Endothelial cell of umbilical vein (primary cell): ENCODE measurements around the gene RBAK. TPM values are rescaled to one million over a fixed set of nuclear protein-coding genes. Genes with fewer than 3 reads are reported as not detected.

Source experiments
- Bru-seq: library from RNA; stranded (reverse); fragments of 400-500 nt; gene quantifications from one replicate; lab custom pipeline; 2021; lab: Mats Ljungman, UMichigan
- BruChase-seq, 2 experiments: library from RNA; stranded (reverse); fragments of 400-500 nt; gene quantifications; one replicate each; lab custom pipeline; 2021; lab: Mats Ljungman, UMichigan
- BruUV-seq: library from RNA; stranded (reverse); fragments of 400-500 nt; replicated peaks from 2 replicates; lab custom pipeline; 2021; lab: Mats Ljungman, UMichigan
- CTCF ChIA-PET: fragments of 300-600, 350-600 bp; sonication (Branson Sonifier 250); formaldehyde crosslinking; loops from one replicate; lab custom pipeline; 2021; ENCODE audit warnings: antibody characterized with exemption, inconsistent platforms; lab: Charles Lee
- POLR2A ChIA-PET: fragments of 300-600, 350-600 bp; sonication (Branson Sonifier 250); formaldehyde crosslinking; loops from one replicate; lab custom pipeline; 2021; ENCODE audit warnings: antibody characterized with exemption, inconsistent platforms; lab: Charles Lee
- DNase-seq: peaks from one replicate; pipeline ENCODE4 v3.0.0-alpha.2; 2011; ENCODE audit warnings: low read depth, low spot score
- FAIRE-seq: peaks from 2 replicates; lab custom pipeline; 2011; peaks lifted over from hg19 to GRCh38; lab: Jason Lieb, UNC
- H2AFZ ChIP-seq: 2 replicates; pipeline ENCODE4 v1.6.0; 2012; ENCODE audit warnings: low read depth, low read length, control low read depth, inconsistent platforms
- H3K27ac ChIP-seq: 2 replicates; pipeline ENCODE4 v1.5.1; 2011; ENCODE audit warnings: low read depth, mild to moderate bottlenecking, control low read depth, low read length, moderate library complexity; ENCODE audit not compliant: insufficient read depth
- H3K27me3 ChIP-seq, 2 experiments: 2 replicates each; pipeline versions ENCODE4 v1.6.0 to v1.6.1; 2011; ENCODE audit warnings: low read length in 2 of 2, mixed read lengths in 1 of 2; ENCODE audit not compliant: control insufficient read depth in 2 of 2, insufficient read depth in 2 of 2
- H3K36me3 ChIP-seq, 2 experiments: 2 replicates in 1 of 2; 3 replicates in 1 of 2; pipeline ENCODE4 v1.5.1; 2011; ENCODE audit warnings: low read length in 2 of 2, mild to moderate bottlenecking in 1 of 2, moderate library complexity in 1 of 2; ENCODE audit not compliant: control insufficient read depth in 2 of 2, insufficient read depth in 2 of 2; ENCODE audit errors: extremely low read depth in 1 of 2
- H3K4me1 ChIP-seq: 3 replicates; pipeline ENCODE4 v1.5.1; 2011; ENCODE audit warnings: mild to moderate bottlenecking, low read length; ENCODE audit not compliant: control insufficient read depth, insufficient read depth; ENCODE audit errors: extremely low read depth
- H3K4me2 ChIP-seq: 2 replicates; pipeline ENCODE4 v1.6.1; 2011; ENCODE audit warnings: low read length, control low read depth, mixed read lengths; ENCODE audit not compliant: insufficient read depth
- H3K4me3 ChIP-seq, 3 experiments: fragments of 200-600 bp in 1 of 3; sonication (generic), shearing (Covaris generic) in 1 of 3; replicated peaks in 1 of 3; 2 replicates each; pipeline ENCODE4 v1.5.1; 2011 to 2016; ENCODE audit warnings: control low read depth in 3 of 3, low read length in 3 of 3, mild to moderate bottlenecking in 2 of 3, inconsistent platforms in 1 of 3, low read depth in 1 of 3, moderate library complexity in 1 of 3; ENCODE audit not compliant: insufficient read depth in 1 of 3
- H3K79me2 ChIP-seq: 2 replicates; pipeline ENCODE4 v1.6.0; 2012; ENCODE audit warnings: low read length, inconsistent platforms; ENCODE audit not compliant: control insufficient read depth, insufficient read depth
- H3K9ac ChIP-seq: replicated peaks from 2 replicates; pipeline ENCODE3; 2011; ENCODE audit warnings: low read length, control low read depth; ENCODE audit not compliant: insufficient read depth; ENCODE audit errors: extremely low read depth
- H3K9me1 ChIP-seq: replicated peaks from 3 replicates; pipeline ENCODE4 v1.6.0; 2011; ENCODE audit warnings: mild to moderate bottlenecking, low read length; ENCODE audit not compliant: control insufficient read depth, insufficient read depth; ENCODE audit errors: extremely low read depth
- H3K9me3 ChIP-seq: replicated peaks from 2 replicates; pipeline ENCODE4 v1.5.1; 2012; ENCODE audit warnings: low read length, inconsistent platforms; ENCODE audit not compliant: control insufficient read depth, insufficient read depth
- H4K20me1 ChIP-seq: replicated peaks from 2 replicates; pipeline ENCODE3; 2011; ENCODE audit warnings: mild to moderate bottlenecking, low read length; ENCODE audit not compliant: control insufficient read depth, insufficient read depth; ENCODE audit errors: extremely low read depth
- CTCF ChIP-seq, 2 donors: IDR thresholded peaks; 1 replicate in 1 of 2; 2 replicates in 1 of 2; pipeline ENCODE4 v1.5.1; 2011; ENCODE audit warnings: low read length in 2 of 2, mild to moderate bottlenecking in 2 of 2, moderate library complexity in 2 of 2, control low read depth in 1 of 2, inconsistent platforms in 1 of 2, low read depth in 1 of 2; ENCODE audit not compliant: insufficient read depth in 1 of 2; ENCODE audit errors: extremely low read depth in 1 of 2
- EZH2 ChIP-seq: IDR thresholded peaks from 2 replicates; pipeline ENCODE4 v1.6.1; 2012; ENCODE audit warnings: borderline replicate concordance, low read depth, mild to moderate bottlenecking, moderate library complexity, low read length, inconsistent platforms; ENCODE audit not compliant: severe bottlenecking
- FOS ChIP-seq: IDR thresholded peaks from 2 replicates; pipeline ENCODE4 v1.6.1; 2011; ENCODE audit warnings: mild to moderate bottlenecking, low read length, moderate library complexity, borderline replicate concordance; ENCODE audit not compliant: insufficient read depth
- GATA2 ChIP-seq: IDR thresholded peaks from 2 replicates; pipeline ENCODE4 v1.7.0; 2011; ENCODE audit warnings: low read depth, mild to moderate bottlenecking, moderate library complexity, mixed read lengths, low read length; ENCODE audit not compliant: insufficient read length, insufficient read depth
- JUN ChIP-seq: IDR thresholded peaks from 2 replicates; pipeline ENCODE4 v1.6.1; 2011; ENCODE audit warnings: borderline replicate concordance, low read depth; ENCODE audit not compliant: insufficient read length, insufficient read depth
- MAX ChIP-seq: IDR thresholded peaks from 2 replicates; pipeline ENCODE4 v1.6.1; 2011; ENCODE audit not compliant: insufficient read depth, insufficient read length
- MYC ChIP-seq: IDR thresholded peaks from one replicate; pipeline ENCODE4 v1.6.1; 2011; ENCODE audit warnings: mild to moderate bottlenecking, low read depth, low read length
- POLR2A ChIP-seq: IDR thresholded peaks from 2 replicates; pipeline ENCODE4 v1.6.1; 2012; ENCODE audit warnings: low read depth, mild to moderate bottlenecking, control low read depth, low read length
- POLR2AphosphoS5 ChIP-seq: IDR thresholded peaks from 2 replicates; pipeline ENCODE4 v1.6.1; 2012; ENCODE audit warnings: low read depth, mild to moderate bottlenecking, control low read depth, low read length, moderate library complexity; ENCODE audit not compliant: insufficient read depth
- dilution Hi-C: fragments of 300-500 bp; cut with MboI; formaldehyde crosslinking; loops from one replicate; pipeline ENCODE4 v1.15.0; 2019; ENCODE audit warnings: low sequenced_read_pairs; ENCODE audit not compliant: extremely low pct_ligation_motif_present
- intact Hi-C: fragments of 100-400 bp; cut with micrococcal nuclease; formaldehyde crosslinking; loops from one replicate; pipeline ENCODE4 v1.10.0; 2022
- long read RNA-seq: library from polyadenylated mRNA; stranded (forward); transcript quantifications from one replicate; pipeline ENCODE4 v2.0.0, GENCODE V29; 2021
- polyA minus RNA-seq, 3 experiments: library from RNA; depleted of rRNA, polyadenylated mRNA; stranded (reverse); fragments of >200 nt; gene quantifications; 1 replicate in 1 of 3; 2 replicates in 2 of 3; pipeline ENCODE4 v1.2.3, GENCODE V29; 2011
- polyA plus RNA-seq, 4 experiments: library from polyadenylated mRNA; depleted of rRNA in 3 of 4; stranded (reverse) in 3 of 4; unstranded in 1 of 4; fragments of >200 nt; gene quantifications; 2 replicates each; pipeline versions ENCODE4 v1.2.1 to v1.2.3, GENCODE V29; 2011 to 2012; ENCODE audit warnings: missing spikeins in 1 of 4
- total RNA-seq: library from RNA; stranded (reverse); gene quantifications from 2 replicates; pipeline ENCODE4 v1.2.3, GENCODE V29; 2021

RBAK gene
- 7.4 and 8.6 TPM in 2 replicates for total RNA-seq
- 0.94 and 1.4 TPM in 2 replicates for polyA plus RNA-seq
- polyA plus RNA-seq (2011; cell fraction: cytosol; rRNA removed), result 1.3 and 1.5 TPM in 2 replicates
- polyA plus RNA-seq (2011; cell fraction: nucleus; rRNA removed), result 5.7 and 6.8 TPM in 2 replicates
- 3.6 and 4.5 TPM in 2 replicates for polyA plus RNA-seq (2012)
- polyA minus RNA-seq, result 2.4 and 3.1 TPM in 2 replicates
- 7.4 TPM for polyA minus RNA-seq (2011; cell fraction: cytosol; rRNA and poly(A)+ RNA removed)
- polyA minus RNA-seq (2011; cell fraction: nucleus; rRNA and poly(A)+ RNA removed), result 6.7 and 11.1 TPM in 2 replicates
- percentile 84 among the genes with signal in this experiment for Bru-seq, nascent RNA
- percentile 85 among the genes with signal in this experiment for BruChase-seq, experiment 1, labeled RNA remaining after a 6-hour chase
- BruChase-seq, experiment 2, labeled RNA remaining after a 2-hour chase, result percentile 95 among the genes with signal in this experiment
- long read RNA-seq, full-length matches to known transcripts, result 1 of 3 reads
- long read RNA-seq, partial matches to known transcripts, result 0 of 3 reads
- long read RNA-seq, other reads (novel, unspliced or antisense), result 2 of 3 reads

- no peaks in the 10 kb centered on the region for H3K9me1 ChIP-seq
- H3K9ac ChIP-seq, result peak within 1 kb of the TSS; percentile 73
- H4K20me1 ChIP-seq, result no peaks in the 10 kb centered on the region
- FAIRE-seq (peak; percentile 85), DNase-seq (peak; percentile 86)
- peak within 1 kb of the TSS; percentile 74 for H3K4me2 ChIP-seq
- H3K79me2 ChIP-seq, result peaks cover 5% of the 10 kb centered on the region
- H3K36me3 ChIP-seq, result peaks cover 4 to 6% of the 10 kb centered on the region in 2 experiments
- CTCF ChIA-PET, result interaction anchor here (1.0 to 1.3 kb wide), 2 partner anchors 11 to 71 kb away, joined by 3 to 7 read pairs; no protein-coding TSS in a partner anchor
- H3K27ac ChIP-seq, result peak within 1 kb of the TSS; percentile 74
- TF ChIP-seq CTCF (IDR thresholded peaks at IDR 0.05; ENCODE audit: extremely low read depth in 1 of 2, insufficient read depth in 1 of 2, low read depth in 1 of 2, low read length in 2 of 2), result no peak
- peak; percentile 70 for TF ChIP-seq POLR2AphosphoS5
- TF ChIP-seq EZH2, result no peak
- no peak for TF ChIP-seq FOS
- peak; percentile 84 for TF ChIP-seq POLR2A
- TF ChIP-seq JUN, result no peak
- no peak for TF ChIP-seq GATA2
- no peak for TF ChIP-seq MYC
- TF ChIP-seq MAX, result no peak
- intact Hi-C loops (loop anchor here (1.0 kb wide), 1 partner anchor 71 kb away; no protein-coding TSS in a partner anchor), dilution Hi-C loops (no loop called here)
- no TSS peak for BruUV-seq
- no peaks in the 10 kb centered on the region for H3K9me3 ChIP-seq
- H3K4me1 ChIP-seq, result peaks cover 2% of the 10 kb centered on the region
- H2AFZ ChIP-seq, result peak within 1 kb of the TSS; percentile 97
- no peaks in the 10 kb centered on the region for H3K27me3 ChIP-seq
- peak within 1 kb of the TSS; percentile 63 to 86 (median 68) for H3K4me3 ChIP-seq
- POLR2A ChIA-PET, result no interaction called here
Measured at GRCh38 chr7:5045558-5046396, at the start of gene RBAK. Gene RBAK (plus strand): TSS chr7:5045860. CDS start chr7:5048077, 2,217 bp downstream.
